IPS-11a (cell line): ENCODE measurements around the gene ZNF789.

Source experiments
- H3K4me3 ChIP-seq: one replicate; pipeline ENCODE4 v1.5.1; 2013; ENCODE audit warnings: low read depth, low read length, control low read depth

The ZNF789 gene

GRCh38 chr7:99457650-99458493, 14.8 kb upstream of the ZNF789 start:
- no peak overlapping the region for H3K4me3 ChIP-seq

- no peak overlapping the region for H3K4me3 ChIP-seq
Measured at GRCh38 chr7:99459087-99459486, 13.6 kb upstream of the ZNF789 start.

DNA sequence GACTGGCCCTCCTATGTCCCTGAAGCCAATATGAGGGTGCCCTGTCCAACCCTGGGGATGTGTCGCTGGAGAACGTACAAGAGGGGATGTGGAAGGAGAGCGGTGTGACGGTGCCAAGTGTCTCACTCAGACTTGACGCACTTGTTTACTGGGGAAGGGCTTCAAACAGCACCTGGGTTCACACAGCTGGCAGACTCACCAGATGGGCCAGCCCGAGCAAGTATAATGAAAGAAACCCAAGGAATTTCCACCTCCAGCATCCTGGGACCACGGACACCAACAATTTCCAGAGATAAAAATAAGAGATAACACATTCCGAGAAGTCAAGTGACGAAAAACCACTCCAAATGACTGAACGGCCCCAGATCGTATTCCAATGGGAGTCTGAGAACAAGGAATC, 12.0 kb upstream of the ZNF789 start:
- H3K4me3 ChIP-seq: no peak overlapping the region

DNA sequence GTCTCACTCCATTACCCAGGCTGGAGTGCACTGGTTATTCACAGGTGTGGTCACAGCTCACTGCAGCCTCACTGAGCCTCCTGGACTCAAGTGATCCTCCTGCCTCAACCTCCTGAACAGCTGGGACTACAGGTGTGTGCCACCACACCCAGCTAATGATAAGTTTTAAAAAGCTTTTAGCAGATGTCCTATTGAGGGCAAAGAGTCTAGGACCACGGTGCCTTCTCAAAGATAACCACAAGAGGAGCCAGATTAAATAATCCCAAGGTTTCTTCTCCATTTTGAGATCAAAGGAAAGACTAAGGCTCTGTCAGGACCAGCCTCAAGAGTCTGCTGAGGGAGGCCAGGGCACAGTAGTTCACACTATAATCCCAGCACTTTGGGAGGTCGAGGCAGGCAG, 11.5 kb upstream of the ZNF789 start:
- H3K4me3 ChIP-seq: no peak overlapping the region

DNA sequence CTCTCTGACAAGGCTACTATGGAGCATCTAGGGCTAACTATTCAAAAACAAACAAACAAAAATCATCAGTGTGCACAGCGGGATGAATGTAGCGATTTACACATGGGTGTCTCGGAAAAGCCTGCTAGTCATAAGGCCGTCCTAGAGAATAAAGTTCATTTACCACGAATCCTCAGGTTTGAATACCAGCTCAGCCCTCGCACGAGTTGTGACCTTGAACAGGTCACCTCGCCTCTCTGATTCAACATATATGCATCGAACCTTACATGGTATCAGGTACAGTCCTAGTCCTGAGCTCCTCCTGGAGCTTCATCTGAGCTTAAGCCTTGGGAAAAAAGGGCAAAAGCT, 7.3 kb upstream of the ZNF789 start:
- H3K4me3 ChIP-seq: peak overlapping the region; percentile 87

GRCh38 chr7:99468336-99468918, 4.3 kb upstream of the ZNF789 start:
- H3K4me3 ChIP-seq: no peak overlapping the region

DNA sequence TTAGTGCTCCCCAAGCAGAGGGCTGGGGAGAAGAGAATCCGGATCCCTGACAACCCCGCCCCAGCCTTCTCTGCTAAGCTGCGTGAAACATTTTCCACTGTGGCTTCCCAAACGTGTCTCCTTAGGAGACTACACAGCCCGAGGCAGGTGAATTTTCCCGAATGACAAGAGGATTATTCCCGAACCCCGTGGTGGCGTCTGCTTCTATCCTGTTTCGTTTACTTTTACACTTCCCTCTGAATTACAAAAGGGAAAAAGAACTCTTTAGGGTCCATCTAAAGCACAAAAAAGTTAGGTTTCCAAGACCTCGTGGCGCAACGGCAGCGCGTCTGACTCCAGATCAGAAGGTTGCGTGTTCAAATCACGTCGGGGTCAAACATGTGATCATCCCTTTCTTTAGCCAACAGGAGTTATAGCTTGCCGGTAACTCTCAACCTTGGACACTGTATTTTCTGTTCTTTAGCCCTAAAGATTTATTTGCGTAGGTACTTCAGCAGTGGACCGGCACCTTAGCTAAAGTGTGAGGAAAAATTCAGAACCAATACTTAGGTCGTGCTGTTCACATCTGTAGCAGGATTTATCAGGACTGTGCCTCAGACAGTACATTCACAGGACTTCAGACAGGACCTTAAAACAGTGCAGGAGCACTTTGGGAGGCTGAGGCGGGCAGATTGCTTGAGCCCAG, 3.2 kb upstream of the ZNF789 start:
- no peak overlapping the region for H3K4me3 ChIP-seq

- H3K4me3 ChIP-seq: peak overlapping the region; percentile 81
Measured at GRCh38 chr7:99473315-99473596, 566 bp downstream of the ZNF789 start.

DNA sequence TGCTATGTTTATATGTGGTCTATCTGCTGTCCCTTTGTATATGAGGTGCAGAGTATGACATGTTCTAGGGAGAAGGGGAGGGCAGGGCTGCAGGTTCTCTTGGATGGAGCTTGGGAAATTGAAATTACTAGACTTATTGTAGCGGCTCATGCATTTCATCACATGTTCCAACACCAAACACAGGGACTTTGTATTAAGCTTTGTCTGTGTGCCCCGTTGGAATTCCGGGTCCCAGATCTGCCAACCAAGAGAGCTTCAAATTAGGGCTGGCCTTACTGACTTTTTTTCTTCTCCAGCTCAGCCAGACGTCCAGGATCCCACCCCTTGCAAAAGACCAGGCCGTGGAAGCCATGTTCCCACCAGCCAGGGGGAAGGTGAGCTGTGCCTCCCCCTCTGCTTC, 3.4 kb downstream of the ZNF789 start:
- H3K4me3 ChIP-seq: no peak overlapping the region

DNA sequence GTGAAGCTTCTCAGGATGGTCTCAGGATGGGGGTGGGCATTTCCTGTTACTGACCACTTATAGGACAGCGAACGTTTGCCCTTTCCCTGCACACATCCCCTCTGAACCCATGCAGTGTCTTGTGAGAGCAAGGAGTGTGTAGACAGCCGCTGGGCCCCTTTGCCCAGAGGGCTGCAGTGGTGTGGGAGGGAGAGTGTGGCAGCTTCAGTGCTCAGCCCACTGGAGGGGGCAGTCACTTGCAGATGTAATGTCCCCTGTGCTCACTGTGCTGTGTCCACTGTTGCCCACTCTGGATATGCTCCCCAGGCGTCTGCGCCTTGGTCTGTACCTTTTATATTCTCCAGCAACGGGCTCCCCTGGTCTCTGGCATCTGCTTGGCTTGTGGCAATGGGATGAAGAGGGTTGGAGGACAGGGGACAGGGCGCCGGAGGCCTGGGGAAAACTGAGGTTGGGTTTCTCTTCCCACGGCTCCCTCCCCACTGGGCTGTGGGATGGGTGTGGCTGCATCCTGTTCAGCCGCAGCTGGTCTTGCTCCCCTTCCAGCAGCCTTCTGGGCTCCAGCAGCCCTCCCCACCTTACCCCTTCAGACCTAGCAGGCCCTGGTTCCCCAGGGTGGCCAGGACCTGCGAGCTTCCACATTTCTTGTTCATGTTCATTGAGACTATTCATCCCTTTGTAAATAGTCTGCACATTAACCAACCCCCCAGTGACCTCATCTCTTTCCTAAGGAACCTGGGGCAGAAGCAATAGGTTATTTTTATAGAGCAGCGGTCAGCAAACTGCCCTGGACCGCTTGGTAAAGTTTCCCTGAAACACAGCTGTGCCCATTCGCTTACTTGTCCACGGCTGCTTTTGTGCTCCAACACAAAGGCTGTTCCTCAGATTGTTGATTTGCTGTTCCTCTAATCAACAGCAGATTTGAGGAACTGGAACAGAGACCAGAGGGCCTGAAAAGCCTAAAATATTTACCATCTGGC, 6.1 kb downstream of the ZNF789 start:
- H3K4me3 ChIP-seq: no peak overlapping the region

DNA sequence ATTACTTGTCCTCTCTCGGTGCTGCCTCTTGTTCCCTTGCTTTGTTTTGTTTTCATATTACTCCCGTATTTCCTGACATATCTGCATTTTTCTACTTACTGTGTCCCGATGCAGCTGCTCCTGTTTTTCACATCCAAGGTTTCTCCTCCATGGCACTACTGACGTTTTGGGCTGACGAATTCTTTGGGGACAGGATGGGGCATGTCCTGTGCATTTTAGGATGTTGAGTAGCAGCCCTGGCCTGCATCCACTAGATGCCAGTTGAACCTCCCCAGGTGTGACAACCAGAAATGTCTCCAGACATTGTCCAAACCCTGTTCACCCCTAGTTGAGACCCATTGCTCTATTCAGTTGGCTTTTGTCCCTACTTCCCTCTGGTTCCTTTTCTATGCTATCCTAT, 12.4 kb downstream of the ZNF789 start:
- no peak overlapping the region for H3K4me3 ChIP-seq

GRCh38 chr7:99489235-99489634, 16.5 kb downstream of the ZNF789 start:
- H3K4me3 ChIP-seq: no peak overlapping the region

- no peak overlapping the region for H3K4me3 ChIP-seq
Measured at GRCh38 chr7:99490878-99491277, 18.2 kb downstream of the ZNF789 start.

DNA sequence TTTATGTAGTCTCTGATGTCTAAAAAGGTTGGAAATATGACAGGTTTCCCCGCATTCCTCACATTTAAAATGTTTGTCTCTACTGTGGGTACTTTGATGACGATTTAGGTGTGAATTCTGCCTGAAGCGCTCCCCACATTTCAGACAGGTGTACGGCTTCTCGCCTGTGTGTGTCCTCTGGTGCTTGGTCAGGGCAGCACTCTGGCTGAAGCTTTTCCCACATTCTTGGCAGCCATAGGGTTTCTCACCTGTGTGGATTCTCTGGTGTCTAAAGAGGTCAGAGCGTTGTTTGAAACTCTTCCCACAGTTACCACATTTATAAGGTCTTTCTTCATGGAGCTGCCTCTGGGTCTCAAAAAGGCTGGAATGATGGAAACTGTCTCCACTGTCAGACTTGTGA, 21.1 kb downstream of the ZNF789 start:
- H3K4me3 ChIP-seq: no peak overlapping the region

GRCh38 chr7:99497766-99498545, 25.3 kb downstream of the ZNF789 start:
- no peak overlapping the region for H3K4me3 ChIP-seq

DNA sequence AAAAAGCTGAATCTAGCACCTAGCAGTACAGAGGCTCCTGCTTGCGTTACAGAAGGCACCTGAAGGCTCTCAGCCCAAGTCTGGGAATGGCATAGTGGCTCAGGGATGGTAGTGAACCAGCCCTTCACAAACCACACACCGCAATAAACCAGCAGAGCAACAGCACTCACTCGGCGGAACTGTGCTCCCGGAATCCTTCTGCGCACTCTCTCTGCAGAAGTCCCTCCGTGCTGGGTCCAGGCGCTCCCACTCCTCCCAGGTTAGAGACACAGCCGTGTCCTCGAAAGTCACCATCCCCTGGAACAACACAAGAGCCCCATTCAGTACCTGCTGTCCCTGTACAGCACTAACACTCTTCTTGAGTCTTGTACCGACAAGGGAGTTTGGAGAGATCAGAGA, 25.9 kb downstream of the ZNF789 start:
- H3K4me3 ChIP-seq: peak overlapping the region; percentile 24

GRCh38 chr7:99499371-99499720, 26.7 kb downstream of the ZNF789 start:
- peak overlapping the region; percentile 94 for H3K4me3 ChIP-seq

- H3K4me3 ChIP-seq: peak within 1 kb of the TSS; percentile 94
Measured at GRCh38 chr7:99499721-99500636, 27.3 kb downstream of the ZNF789 start, which contains the start of gene ZNF394. TSS of gene ZNF394 (minus strand) at chr7:99500281. CDS start at chr7:99500093, 188 bp downstream.

- H3K4me3 ChIP-seq: peak overlapping the region; percentile 94
Measured at GRCh38 chr7:99500637-99501009, 27.9 kb downstream of the ZNF789 start.
